HepG2 (cell line): ENCODE results near the gene ANKS1B. TPM values are rescaled to one million over a fixed set of nuclear protein-coding genes. Genes with fewer than 3 reads are reported as not detected.

Experiments used
- ATAC-seq: fragments of 200-7000 bp; cut with Tn5 transposase; 3 replicates; pipeline ENCODE4 v1.9.1; 2020; ENCODE audit warnings: mild to moderate bottlenecking, moderate library complexity
- BruUV-seq: library from RNA; stranded (reverse); fragments of 400-500 nt; replicated peaks from 2 replicates; lab custom pipeline; 2021; lab: Mats Ljungman, UMichigan
- CTCF ChIA-PET: fragments of 300-600 bp; formaldehyde crosslinking; extraction: SDS; loops from one replicate; lab custom pipeline; 2021; ENCODE audit warnings: low total read pairs, inconsistent platforms, low intra/inter-chr PET ratio; lab: Yijun Ruan, JAX
- POLR2A ChIA-PET: fragments of 350-600 bp; sonication (Branson Sonifier 250); formaldehyde crosslinking; loops from one replicate; lab custom pipeline; 2020; ENCODE audit warnings: antibody characterized with exemption, inconsistent platforms; lab: Yijun Ruan, JAX
- DNase-seq: peaks from one replicate; pipeline ENCODE4 v3.0.0-alpha.2; 2015; ENCODE audit warnings: low spot score
- FAIRE-seq: peaks from 3 replicates; lab custom pipeline; 2011; peaks lifted over from hg19 to GRCh38; lab: Jason Lieb, UNC
- H2AFZ ChIP-seq: one replicate; pipeline ENCODE4 v1.6.1; 2011; ENCODE audit warnings: low read length, inconsistent platforms
- H3K27ac ChIP-seq: fragments of 300-600 bp; 3 replicates; pipeline ENCODE4 v1.8.0; 2011; ENCODE audit warnings: mixed run types, mild to moderate bottlenecking, mixed read lengths, low read length, inconsistent platforms; ENCODE audit not compliant: insufficient read depth; ENCODE audit errors: extremely low read length
- H3K27me3 ChIP-seq, 2 experiments: fragments of 200-600 bp in 1 of 2; 2 replicates in 1 of 2; 3 replicates in 1 of 2; pipeline versions ENCODE4 v1.6.0 to v1.8.0; 2011; ENCODE audit warnings: low read length in 2 of 2, mild to moderate bottlenecking in 2 of 2, moderate library complexity in 2 of 2, inconsistent platforms in 1 of 2; ENCODE audit not compliant: insufficient read depth in 2 of 2, control insufficient read depth in 1 of 2
- H3K36me3 ChIP-seq, 2 experiments: fragments of 200-600 bp in 1 of 2; replicated peaks in 1 of 2; 2 replicates in 1 of 2; 3 replicates in 1 of 2; pipeline versions ENCODE4 v1.5.1 to v1.8.0; 2011; ENCODE audit warnings: low read length in 2 of 2, inconsistent platforms in 1 of 2; ENCODE audit not compliant: insufficient read depth in 2 of 2, control insufficient read depth in 1 of 2
- H3K4me1 ChIP-seq: 2 replicates; pipeline ENCODE4 v1.5.1; 2012; ENCODE audit warnings: low read length, inconsistent platforms; ENCODE audit not compliant: insufficient read depth
- H3K4me2 ChIP-seq: 2 replicates; pipeline ENCODE4 v1.6.0; 2011; ENCODE audit warnings: low read depth, low read length, inconsistent platforms
- H3K4me3 ChIP-seq, 3 experiments: fragments of 200-600 bp in 1 of 3; sonication (generic), shearing (Covaris generic) in 1 of 3; replicated peaks in 1 of 3; 2 replicates each; pipeline ENCODE4 v1.5.1; 2011 to 2016; ENCODE audit warnings: low read length in 3 of 3, inconsistent platforms in 2 of 3, low read depth in 2 of 3, mild to moderate bottlenecking in 2 of 3, control low read depth in 1 of 3, mixed read lengths in 1 of 3; ENCODE audit not compliant: insufficient read depth in 1 of 3
- H3K79me2 ChIP-seq: one replicate; pipeline ENCODE4 v1.6.1; 2011; ENCODE audit warnings: low read length, inconsistent platforms; ENCODE audit not compliant: insufficient read depth
- H3K9ac ChIP-seq: 2 replicates; pipeline ENCODE4 v1.6.0; 2011; ENCODE audit warnings: mild to moderate bottlenecking, low read depth, low read length, inconsistent platforms; ENCODE audit not compliant: insufficient read depth
- H3K9me3 ChIP-seq: 2 replicates; pipeline ENCODE4 v1.5.1; 2012; ENCODE audit warnings: mild to moderate bottlenecking, low read length
- H4K20me1 ChIP-seq: 2 replicates; pipeline ENCODE4 v1.6.0; 2011; ENCODE audit warnings: inconsistent platforms, mild to moderate bottlenecking, low read length, moderate library complexity; ENCODE audit not compliant: insufficient read depth
- WGBS: methylation state at CpG from one replicate; pipeline ENCODE4 v1.1.6; 2017; ENCODE audit warnings: low lambda C conversion rate; 5-methylcytosine and 5-hydroxymethylcytosine counted together
- in situ Hi-C: cut with HindIII; loops from 2 replicates; pipeline ENCODE4 v1.10.0; 2017; ENCODE audit warnings: low pct_unique_long_range_greater_than_20kb; ENCODE audit not compliant: extremely low pct_ligation_motif_present
- intact Hi-C: fragments of 100-400 bp; cut with micrococcal nuclease; formaldehyde crosslinking; loops from one replicate; pipeline ENCODE4 v1.10.0; 2022; ENCODE audit not compliant: unreplicated experiment
- polyA plus RNA-seq, 8 experiments: library from polyadenylated mRNA; depleted of rRNA in 3 of 8; stranded (reverse) in 7 of 8; unstranded in 1 of 8; fragments of >200 nt; fragmentation: Illumina TruSeq in 4 of 8; extraction: Trizol in 4 of 8; gene quantifications; 2 replicates each; pipeline versions ENCODE4 v1.2.1 to v1.2.3, GENCODE V29; 2011 to 2016; ENCODE audit warnings: low read depth in 4 of 8, missing spikeins in 1 of 8, mixed read lengths in 1 of 8; ENCODE audit not compliant: insufficient read depth in 1 of 8
- total RNA-seq, 5 experiments: library from RNA; depleted of rRNA; stranded (reverse); fragments of >200 nt; fragmentation: Illumina TruSeq; extraction: Trizol; gene quantifications; 2 replicates each; pipeline ENCODE4 v1.2.3, GENCODE V29; 2016; ENCODE audit warnings: low read depth in 1 of 5
- TF ChIP-seq, protein P1 (sequence below): sonication (generic); formaldehyde crosslinking; IDR thresholded peaks from 2 replicates; pipeline ENCODE4 v1.5.0; 2020; ENCODE audit warnings: mild to moderate bottlenecking, missing genetic modification reagents, moderate library complexity
- TF ChIP-seq, protein P2 (sequence below): sonication (generic); formaldehyde crosslinking; IDR thresholded peaks from 2 replicates; pipeline ENCODE4 v1.5.0; 2020; ENCODE audit warnings: missing genetic modification reagents, mild to moderate bottlenecking, borderline replicate concordance

ANKS1B gene
- total and polyA plus RNA-seq, 2 of the 13 experiments (the other 11 are each of a cell fraction or from before 2014, with no cell fraction given): 0.15 TPM; not detected in 1

DNA sequence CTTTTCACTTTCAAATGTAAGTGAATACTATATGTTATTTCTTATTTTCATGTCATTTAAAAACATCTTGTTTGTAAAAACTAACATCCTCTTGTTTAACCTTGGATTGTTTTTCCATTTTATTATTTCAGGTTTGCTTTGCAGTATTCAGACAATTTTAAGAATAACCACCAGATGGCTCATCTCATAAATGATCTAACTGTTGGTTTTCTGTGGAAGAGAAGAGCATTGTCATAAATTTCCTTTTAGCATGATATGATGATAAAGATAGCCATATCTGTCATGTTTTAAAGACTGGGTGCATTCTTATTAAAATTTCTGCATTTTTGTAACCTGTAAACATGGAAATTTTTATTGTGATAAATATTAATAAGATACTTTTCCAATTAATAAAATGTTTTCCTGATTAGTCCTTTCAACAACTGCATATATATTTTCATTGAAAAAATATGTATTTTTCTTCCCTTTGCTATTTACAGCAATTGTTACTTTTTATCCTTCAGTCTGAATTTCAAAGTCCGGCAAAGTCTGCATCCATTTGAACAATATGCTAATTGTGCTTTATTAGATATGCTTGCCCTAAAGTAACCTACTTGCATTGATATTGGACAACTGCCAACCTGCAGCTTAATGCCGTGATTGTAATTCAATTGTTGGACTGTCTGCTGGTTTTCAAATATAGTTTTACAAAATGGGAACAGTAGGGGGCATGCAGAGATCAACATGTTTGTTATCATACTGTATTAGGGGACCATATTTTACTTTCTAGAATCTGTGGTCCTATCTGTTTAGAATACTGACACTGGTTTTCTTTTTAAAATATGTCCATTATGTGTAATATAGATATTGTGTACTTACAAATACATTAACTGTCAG lies 173.8 kb downstream of the ANKS1B start:
- Histone ChIP-seq H2AFZ (no peak overlapping the region), H3K4me1 (no peaks in the 10 kb centered on the region), H3K36me3 (no peaks in the 10 kb centered on the region), H3K4me2 (no peak overlapping the region), H4K20me1 (no peaks in the 10 kb centered on the region), H3K9me3 (no peaks in the 10 kb centered on the region)
- no peak for ATAC-seq
- peak; percentile 9 for DNase-seq
- no TSS peak for BruUV-seq
- FAIRE-seq: peak; percentile 37
- intact Hi-C loops: no loop called here
- POLR2A ChIA-PET: no interaction called here
- TF ChIP-seq, protein P1, sequence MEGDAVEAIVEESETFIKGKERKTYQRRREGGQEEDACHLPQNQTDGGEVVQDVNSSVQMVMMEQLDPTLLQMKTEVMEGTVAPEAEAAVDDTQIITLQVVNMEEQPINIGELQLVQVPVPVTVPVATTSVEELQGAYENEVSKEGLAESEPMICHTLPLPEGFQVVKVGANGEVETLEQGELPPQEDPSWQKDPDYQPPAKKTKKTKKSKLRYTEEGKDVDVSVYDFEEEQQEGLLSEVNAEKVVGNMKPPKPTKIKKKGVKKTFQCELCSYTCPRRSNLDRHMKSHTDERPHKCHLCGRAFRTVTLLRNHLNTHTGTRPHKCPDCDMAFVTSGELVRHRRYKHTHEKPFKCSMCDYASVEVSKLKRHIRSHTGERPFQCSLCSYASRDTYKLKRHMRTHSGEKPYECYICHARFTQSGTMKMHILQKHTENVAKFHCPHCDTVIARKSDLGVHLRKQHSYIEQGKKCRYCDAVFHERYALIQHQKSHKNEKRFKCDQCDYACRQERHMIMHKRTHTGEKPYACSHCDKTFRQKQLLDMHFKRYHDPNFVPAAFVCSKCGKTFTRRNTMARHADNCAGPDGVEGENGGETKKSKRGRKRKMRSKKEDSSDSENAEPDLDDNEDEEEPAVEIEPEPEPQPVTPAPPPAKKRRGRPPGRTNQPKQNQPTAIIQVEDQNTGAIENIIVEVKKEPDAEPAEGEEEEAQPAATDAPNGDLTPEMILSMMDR (CRISPR knock-in tag): 0 out of 2 replicates have a peak, but pooled peaks have one; percentile 19
- TF ChIP-seq, protein P2, sequence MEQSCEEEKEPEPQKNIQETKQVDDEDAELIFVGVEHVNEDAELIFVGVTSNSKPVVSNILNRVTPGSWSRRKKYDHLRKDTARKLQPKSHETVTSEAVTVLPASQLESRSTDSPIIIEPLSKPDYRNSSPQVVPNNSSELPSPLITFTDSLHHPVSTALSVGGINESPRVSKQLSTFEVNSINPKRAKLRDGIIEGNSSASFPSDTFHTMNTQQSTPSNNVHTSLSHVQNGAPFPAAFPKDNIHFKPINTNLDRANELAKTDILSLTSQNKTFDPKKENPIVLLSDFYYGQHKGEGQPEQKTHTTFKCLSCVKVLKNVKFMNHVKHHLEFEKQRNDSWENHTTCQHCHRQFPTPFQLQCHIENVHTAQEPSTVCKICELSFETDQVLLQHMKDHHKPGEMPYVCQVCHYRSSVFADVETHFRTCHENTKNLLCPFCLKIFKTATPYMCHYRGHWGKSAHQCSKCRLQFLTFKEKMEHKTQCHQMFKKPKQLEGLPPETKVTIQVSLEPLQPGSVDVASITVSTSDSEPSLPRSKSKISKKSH (CRISPR knock-in tag): no peak
- TF ChIP-seq, all 625 proteins: peak for 1
- Histone ChIP-seq H3K9ac (no peak overlapping the region), H3K27me3 (no peaks in the 10 kb centered on the region; a peak in 1 of 5 replicates), H3K4me3 (no peak overlapping the region), H3K27ac (no peak overlapping the region), H3K79me2 (no peaks in the 10 kb centered on the region)
- CTCF ChIA-PET: no interaction called here
- WGBS: 2% methylated on average over 2 of the region's 2 CpGs
- in situ Hi-C loops: no loop called here
